HG03460 (cell line): ENCODE measurements around the gene CASKIN2.
"Not testable (repeated sequence)": the region's sequence is repeated elsewhere in the genome, so short reads cannot be mapped to it uniquely, and the experiment has no call there.

Experiments used
- ATAC-seq: cut with Tn5 transposase; IDR thresholded peaks from one replicate; pipeline ENCODE4 v1.9.1; 2021; ENCODE audit not compliant: unreplicated experiment

Gene CASKIN2

GRCh38 chr17:75490953-75491649 lies 24.2 kb downstream of the CASKIN2 start:
- no peak for ATAC-seq

- no peak for ATAC-seq
Observed at GRCh38 chr17:75490173-75490743, 25.1 kb downstream of the CASKIN2 start.

- ATAC-seq: no peak
Observed at GRCh38 chr17:75489511-75489955, 25.8 kb downstream of the CASKIN2 start.

- no peak for ATAC-seq
Observed at GRCh38 chr17:75488693-75489510, 26.4 kb downstream of the CASKIN2 start.

- no peak for ATAC-seq
Observed at GRCh38 chr17:75487351-75488070, 27.8 kb downstream of the CASKIN2 start.

- ATAC-seq: no peak
Observed at GRCh38 chr17:75486951-75487350, 28.4 kb downstream of the CASKIN2 start.

GRCh38 chr17:75486151-75486550 lies 29.2 kb downstream of the CASKIN2 start:
- no peak for ATAC-seq

- ATAC-seq: no peak
Observed at GRCh38 chr17:75485688-75486087, 29.6 kb downstream of the CASKIN2 start.

GRCh38 chr17:75482098-75482942 lies 33.0 kb downstream of the CASKIN2 start:
- no peak for ATAC-seq

- no peak for ATAC-seq
Observed at GRCh38 chr17:75481194-75482068, 33.9 kb downstream of the CASKIN2 start.

GRCh38 chr17:75480281-75480680 lies 35.1 kb downstream of the CASKIN2 start:
- ATAC-seq: no peak

GRCh38 chr17:75478508-75478907 lies 36.8 kb downstream of the CASKIN2 start:
- no peak for ATAC-seq

- not testable (repeated sequence) for ATAC-seq
Observed at GRCh38 chr17:75477490-75477862, 37.9 kb downstream of the CASKIN2 start.

- ATAC-seq: no peak
Observed at GRCh38 chr17:75476752-75477489, 38.4 kb downstream of the CASKIN2 start.

- no peak for ATAC-seq
Observed at GRCh38 chr17:75476271-75476671, 39.1 kb downstream of the CASKIN2 start.

- ATAC-seq: no peak
Observed at GRCh38 chr17:75475851-75476250, 39.5 kb downstream of the CASKIN2 start.

GRCh38 chr17:75475144-75475835 lies 40.0 kb downstream of the CASKIN2 start:
- no peak for ATAC-seq

- no peak for ATAC-seq
Observed at GRCh38 chr17:75474736-75475135, 40.6 kb downstream of the CASKIN2 start.
